ENCODE results near the gene CALHM1.

DNA sequence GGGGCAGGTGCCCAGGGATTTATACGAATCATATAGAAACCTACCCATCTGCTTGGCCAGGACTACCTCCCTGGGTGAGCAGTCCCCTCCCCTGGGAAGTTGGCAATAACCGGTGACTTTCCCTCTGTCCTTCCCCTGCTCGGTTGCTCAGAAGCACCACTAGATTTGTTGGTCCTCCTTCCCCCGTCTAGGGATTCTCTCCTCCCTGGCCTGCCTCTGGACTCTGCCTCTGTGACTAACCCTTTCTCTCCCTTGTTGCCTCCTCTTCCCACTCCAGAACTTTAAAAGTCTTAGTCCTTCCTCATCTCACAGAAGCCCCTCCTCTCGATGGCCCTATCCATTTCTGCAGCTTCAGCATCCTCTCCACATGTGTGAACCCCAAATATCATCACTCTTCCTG is 10.5 kb upstream of the CALHM1 start:
- TF ChIP-seq CTCF (IDR thresholded peaks at IDR 0.05), result no peak
- no peak for TF ChIP-seq POLR2A (IDR thresholded peaks at IDR 0.05)
